ENCODE results near the gene MRPL27.
A peak's percentile ranks its signal among the peaks of the same experiment; 100 is the strongest.
"Not testable (repeated sequence)": the region's sequence is repeated elsewhere in the genome, so short reads cannot be mapped to it uniquely, and the experiment has no call there.

Gene MRPL27

GRCh38 chr17:50372758-50373556, at the start of gene MRPL27, which contains the start of gene EME1:
MRPL27 (minus strand) TSS chr17:50373184; CDS start chr17:50373170, 14 bp downstream.
EME1 (plus strand) TSS chr17:50373229; CDS start chr17:50375209, 1,980 bp downstream.
- DNase-seq = peak; percentile 91

- DNase-seq = no peak
Observed at GRCh38 chr17:50422738-50423137, 49.8 kb upstream of the MRPL27 start.

- no peak for DNase-seq
Observed at GRCh38 chr17:50421308-50422051, 48.5 kb upstream of the MRPL27 start.

GRCh38 chr17:50420419-50421112, 47.6 kb upstream of the MRPL27 start:
- no peak for DNase-seq

GRCh38 chr17:50419577-50419976, 46.6 kb upstream of the MRPL27 start:
- DNase-seq = not testable (repeated sequence)

GRCh38 chr17:50414808-50415207, 41.8 kb upstream of the MRPL27 start:
- no peak for DNase-seq

- no peak for DNase-seq
Observed at GRCh38 chr17:50412188-50412732, 39.3 kb upstream of the MRPL27 start.

- DNase-seq = no peak
Observed at GRCh38 chr17:50407921-50408320, 34.9 kb upstream of the MRPL27 start.

- DNase-seq = no peak
Observed at GRCh38 chr17:50406578-50406977, 33.6 kb upstream of the MRPL27 start.

GRCh38 chr17:50405351-50405750, 32.4 kb upstream of the MRPL27 start:
- not testable (repeated sequence) for DNase-seq

GRCh38 chr17:50399591-50399990, 26.6 kb upstream of the MRPL27 start:
- not testable (repeated sequence) for DNase-seq

GRCh38 chr17:50398672-50399071, 25.7 kb upstream of the MRPL27 start:
- not testable (repeated sequence) for DNase-seq

GRCh38 chr17:50397919-50398285, 24.9 kb upstream of the MRPL27 start:
- no peak for DNase-seq

- peak; percentile 45 for DNase-seq
Observed at GRCh38 chr17:50397111-50397918, 24.3 kb upstream of the MRPL27 start, which contains the start of gene LRRC59. LRRC59 (minus strand) TSS chr17:50397523; CDS start chr17:50397317, 206 bp downstream.

GRCh38 chr17:50396261-50397110, 23.5 kb upstream of the MRPL27 start:
- DNase-seq = no peak

GRCh38 chr17:50394711-50395110, 21.7 kb upstream of the MRPL27 start:
- DNase-seq = no peak

- DNase-seq = no peak
Observed at GRCh38 chr17:50393700-50394099, 20.7 kb upstream of the MRPL27 start.

GRCh38 chr17:50392621-50393020, 19.6 kb upstream of the MRPL27 start:
- no peak for DNase-seq

- no peak for DNase-seq
Observed at GRCh38 chr17:50389534-50389933, 16.6 kb upstream of the MRPL27 start.

- DNase-seq = no peak
Observed at GRCh38 chr17:50388728-50389127, 15.7 kb upstream of the MRPL27 start.

- no peak for DNase-seq
Observed at GRCh38 chr17:50386510-50386909, 13.5 kb upstream of the MRPL27 start.
